ENCODE measurements around the gene MACF1. TPM values are rescaled to one million over a fixed set of nuclear protein-coding genes. Genes with fewer than 3 reads are reported as not detected.

The MACF1 gene
- polyA plus RNA-seq, 4 donors, result 181 to 293 (median 259) TPM

- no peak for DNase-seq (ENCODE audit: low read depth in 4 of 4, low spot score in 2 of 4)
Observed at GRCh38 chr1:39213511-39214002, 9.1 kb downstream of the MACF1 start.

- no peak for DNase-seq (ENCODE audit: low read depth in 4 of 4, low spot score in 2 of 4)
Observed at GRCh38 chr1:39214021-39214713, 9.7 kb downstream of the MACF1 start.

- DNase-seq (ENCODE audit: low read depth in 4 of 4, low spot score in 2 of 4), result no peak
Observed at GRCh38 chr1:39214714-39214997, 10.2 kb downstream of the MACF1 start.

- no peak for DNase-seq (ENCODE audit: low read depth in 4 of 4, low spot score in 2 of 4)
Observed at GRCh38 chr1:39214998-39215873, 10.7 kb downstream of the MACF1 start.

DNA sequence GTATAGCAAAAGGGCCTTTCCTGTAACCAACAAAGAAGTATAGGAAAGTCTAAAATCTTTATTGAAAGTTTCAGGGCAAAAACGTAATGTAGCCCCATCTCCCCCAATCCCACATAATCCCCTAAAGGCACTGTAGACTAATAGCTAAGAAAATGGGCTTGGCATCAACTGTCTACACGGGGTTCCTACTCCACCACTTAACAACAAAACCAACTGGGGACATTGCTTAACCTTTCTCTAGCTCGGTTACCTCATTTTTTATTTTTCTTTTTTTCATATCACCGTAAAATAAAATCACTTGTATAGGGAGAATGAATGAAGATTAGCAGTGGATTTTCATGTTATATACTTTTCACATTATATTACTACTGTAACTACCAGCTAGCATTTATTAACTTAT is 12.3 kb downstream of the MACF1 start:
- no peak for DNase-seq (ENCODE audit: low read depth in 4 of 4, low spot score in 2 of 4)

DNA sequence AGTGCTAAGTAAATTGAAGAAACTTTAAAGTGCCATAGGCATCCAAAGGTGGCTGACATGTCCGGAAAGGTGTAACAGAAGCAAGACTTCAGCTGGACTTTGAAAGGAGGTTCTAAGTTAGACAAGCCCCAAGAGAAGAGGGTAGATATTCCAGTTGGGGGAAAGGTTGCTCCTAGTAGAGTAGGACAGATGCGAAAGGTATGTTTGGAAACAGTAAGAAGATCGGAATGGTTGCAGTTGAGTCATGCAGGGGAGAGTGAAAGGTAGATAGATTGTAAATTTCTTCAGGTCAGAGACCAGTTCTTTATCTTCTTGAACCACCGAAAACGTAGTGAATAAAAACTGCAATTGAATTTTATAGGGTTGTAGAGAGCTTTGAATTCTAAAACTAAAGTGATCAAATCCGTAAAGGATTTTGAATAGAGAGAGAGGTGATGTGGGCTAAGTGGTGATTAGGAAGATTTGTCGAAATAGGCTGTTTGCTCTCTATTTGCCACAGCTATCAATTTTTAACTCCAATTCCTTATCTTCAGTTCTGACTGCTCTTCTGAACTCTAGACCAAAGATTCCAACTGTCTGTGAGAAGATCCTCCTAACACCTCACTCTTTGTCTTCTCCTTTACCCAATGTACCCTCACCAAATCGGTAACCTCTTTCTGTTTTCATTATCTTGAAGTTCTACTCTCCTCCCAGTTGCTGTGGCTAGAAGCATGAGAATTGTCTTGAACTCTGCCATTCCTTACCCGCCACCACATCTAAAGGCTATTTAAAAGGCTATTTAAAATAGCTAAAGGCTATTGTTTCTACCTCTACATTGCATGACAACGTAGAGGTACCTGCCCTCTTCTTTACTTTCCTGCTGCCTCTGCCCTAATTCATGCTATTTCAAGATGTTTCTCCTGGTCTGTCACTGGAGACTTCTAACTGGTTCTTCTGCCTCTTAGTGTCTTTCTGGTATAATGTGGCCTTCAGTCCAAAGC is 16.7 kb downstream of the MACF1 start:
- DNase-seq (ENCODE audit: low read depth in 4 of 4, low spot score in 2 of 4), result no peak

DNA sequence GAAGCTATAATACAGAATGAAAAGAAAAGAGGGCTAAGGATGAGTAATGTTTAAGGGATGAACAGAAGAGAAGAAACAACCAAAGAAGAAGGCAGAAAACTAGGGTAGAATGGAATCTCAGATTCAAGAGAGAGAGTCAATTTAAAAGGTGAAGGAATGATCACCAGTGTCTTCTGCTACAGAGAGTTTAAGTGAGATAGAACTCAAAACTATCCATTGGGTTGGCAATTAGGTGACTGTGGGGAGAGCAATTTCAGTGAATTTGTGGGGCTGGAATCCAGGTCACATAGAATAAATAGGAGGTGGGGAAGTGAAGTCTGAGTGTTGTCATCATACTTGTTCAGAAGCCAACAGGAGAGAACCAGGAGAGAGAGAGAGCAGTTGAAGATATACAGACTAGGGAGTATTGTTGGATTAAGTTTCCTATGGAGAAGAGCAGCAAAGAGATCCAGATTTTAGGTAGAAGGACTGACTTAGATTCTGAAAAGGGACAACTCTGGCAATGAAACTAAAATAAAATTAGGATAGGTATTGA is 19.9 kb downstream of the MACF1 start:
- DNase-seq (ENCODE audit: low read depth in 4 of 4, low spot score in 2 of 4), result no peak

GRCh38 chr1:39226836-39227235 is 22.3 kb downstream of the MACF1 start:
- no peak for DNase-seq (ENCODE audit: low read depth in 4 of 4, low spot score in 2 of 4)

DNA sequence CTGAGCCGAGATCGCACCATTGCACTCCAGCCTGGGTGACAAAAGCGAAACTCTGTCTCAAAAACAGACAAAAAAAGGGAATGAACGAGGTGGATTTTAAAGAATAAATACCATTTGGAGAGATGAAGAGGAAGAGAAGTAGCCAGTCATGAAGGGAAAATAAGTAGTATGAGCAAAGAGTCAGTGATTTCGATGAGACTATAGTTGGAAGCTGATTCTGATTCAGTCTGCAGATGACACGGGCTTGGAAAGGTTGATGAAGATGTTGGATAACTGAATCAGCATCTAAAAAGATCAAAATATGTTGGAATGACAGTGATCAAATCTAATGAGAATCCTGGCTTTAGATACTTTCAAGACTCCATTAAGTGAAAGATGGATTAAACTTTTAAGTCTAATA is 23.8 kb downstream of the MACF1 start:
- DNase-seq (ENCODE audit: low read depth in 4 of 4, low spot score in 2 of 4), result no peak

GRCh38 chr1:39229504-39229903 is 25.0 kb downstream of the MACF1 start:
- no peak for DNase-seq (ENCODE audit: low read depth in 4 of 4, low spot score in 2 of 4)

DNA sequence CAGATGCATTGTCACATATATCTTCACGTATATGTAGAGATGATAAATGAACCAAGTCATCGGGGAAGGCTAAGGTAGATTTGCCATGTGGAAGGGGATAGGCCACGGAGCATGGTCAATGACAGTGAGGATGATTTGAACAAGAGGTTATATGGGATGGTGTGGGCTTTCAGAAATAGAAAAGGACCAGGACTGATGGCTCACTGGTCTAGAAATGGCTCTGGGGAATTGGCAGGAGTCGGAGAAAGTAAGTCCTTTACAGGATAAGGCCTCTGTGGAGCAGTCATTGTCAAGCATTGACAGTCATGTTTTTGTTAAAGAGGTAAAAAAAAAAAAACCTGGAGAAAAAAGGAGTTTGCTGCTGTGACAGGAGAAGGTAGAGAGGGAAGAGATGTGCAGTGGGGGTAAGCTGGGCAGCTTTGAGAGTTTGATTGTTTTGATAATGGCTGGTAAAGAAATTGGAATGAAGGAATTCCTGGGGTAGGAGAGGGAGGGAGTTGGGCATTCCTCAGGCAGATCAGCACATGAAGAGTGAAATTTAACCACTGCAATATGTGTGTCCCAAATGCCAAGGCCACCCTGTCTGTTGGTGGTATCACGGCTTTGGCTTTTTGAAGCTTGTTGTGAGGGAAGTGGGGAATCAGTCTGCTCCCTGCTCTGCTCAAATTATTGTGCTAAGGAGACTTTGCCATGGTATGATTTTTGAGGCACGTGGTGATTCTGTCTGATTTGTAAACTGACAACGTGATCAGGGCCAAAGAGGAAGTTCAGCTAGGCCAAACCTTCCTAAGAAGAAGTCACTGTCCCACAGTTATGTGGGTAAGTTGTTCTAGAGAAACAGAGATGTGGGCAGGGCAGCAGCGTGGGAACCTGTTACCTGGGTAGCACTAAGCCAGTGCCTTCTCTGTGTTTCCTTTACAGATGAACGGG is 26.0 kb downstream of the MACF1 start:
- no peak for DNase-seq (ENCODE audit: low read depth in 4 of 4, low spot score in 2 of 4)

GRCh38 chr1:39236971-39237370 is 32.5 kb downstream of the MACF1 start:
- no peak for DNase-seq (ENCODE audit: low read depth in 4 of 4, low spot score in 2 of 4)

DNA sequence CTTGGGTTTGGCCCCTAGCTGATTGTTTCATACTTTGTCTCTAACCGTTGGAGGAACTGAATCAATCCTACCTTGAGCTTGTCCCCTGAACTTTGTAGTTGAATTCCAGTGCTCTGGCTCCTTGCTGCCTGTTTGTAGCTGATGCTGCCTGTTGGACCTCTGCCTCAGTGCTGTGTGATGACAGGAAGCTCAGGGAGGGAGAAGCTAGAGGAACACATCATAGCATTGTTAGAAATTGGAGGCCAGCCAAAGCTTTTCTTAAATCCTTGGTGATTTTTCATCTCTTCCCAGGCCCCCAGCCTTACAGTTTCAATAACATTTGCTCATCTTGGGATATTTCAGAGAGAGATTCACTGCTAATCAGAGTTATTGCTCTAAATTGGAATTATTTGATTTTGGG is 34.0 kb downstream of the MACF1 start:
- DNase-seq (ENCODE audit: low read depth in 4 of 4, low spot score in 2 of 4), result no peak

- no peak for DNase-seq (ENCODE audit: low read depth in 4 of 4, low spot score in 2 of 4)
Observed at GRCh38 chr1:39239968-39240367, 35.5 kb downstream of the MACF1 start.

- no peak for DNase-seq (ENCODE audit: low read depth in 4 of 4, low spot score in 2 of 4)
Observed at GRCh38 chr1:39243302-39243701, 38.8 kb downstream of the MACF1 start.

DNA sequence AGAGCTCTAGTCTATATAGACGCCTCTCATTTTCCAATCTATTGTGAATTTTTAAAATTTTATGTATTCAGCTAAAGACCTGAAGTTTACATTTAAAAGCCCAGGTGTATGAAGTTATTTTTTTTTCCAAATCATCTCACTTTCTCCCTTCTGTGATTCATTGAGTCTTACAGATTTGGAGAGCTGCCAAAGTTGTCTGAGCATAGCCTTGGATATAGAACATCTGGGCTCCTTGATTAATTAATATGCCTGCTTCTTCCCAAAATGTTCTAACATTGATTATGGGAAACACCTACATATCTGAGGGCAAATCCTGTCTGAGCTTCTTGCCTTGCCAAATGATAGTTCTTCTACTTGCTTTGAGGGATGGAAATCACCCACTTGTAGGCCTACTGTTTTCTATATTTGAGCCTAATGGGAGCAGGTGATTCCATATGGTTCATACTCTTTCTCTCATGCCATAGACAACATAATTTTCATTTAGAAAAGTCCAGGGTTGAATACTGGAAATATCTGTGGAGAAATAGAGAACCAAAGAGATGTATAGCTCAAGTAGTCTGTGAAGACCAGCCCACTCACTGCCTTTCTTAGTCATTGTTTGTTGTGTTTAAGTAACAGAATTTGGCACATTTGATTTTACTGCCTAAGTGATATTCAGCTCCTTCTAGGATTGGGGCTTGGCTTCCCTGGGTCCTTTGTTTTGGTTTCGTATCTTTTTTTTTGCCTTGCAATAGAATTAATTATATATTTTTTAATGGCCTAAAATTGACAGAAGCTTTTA is 46.2 kb downstream of the MACF1 start:
- DNase-seq (ENCODE audit: low read depth in 4 of 4, low spot score in 2 of 4), result no peak

DNA sequence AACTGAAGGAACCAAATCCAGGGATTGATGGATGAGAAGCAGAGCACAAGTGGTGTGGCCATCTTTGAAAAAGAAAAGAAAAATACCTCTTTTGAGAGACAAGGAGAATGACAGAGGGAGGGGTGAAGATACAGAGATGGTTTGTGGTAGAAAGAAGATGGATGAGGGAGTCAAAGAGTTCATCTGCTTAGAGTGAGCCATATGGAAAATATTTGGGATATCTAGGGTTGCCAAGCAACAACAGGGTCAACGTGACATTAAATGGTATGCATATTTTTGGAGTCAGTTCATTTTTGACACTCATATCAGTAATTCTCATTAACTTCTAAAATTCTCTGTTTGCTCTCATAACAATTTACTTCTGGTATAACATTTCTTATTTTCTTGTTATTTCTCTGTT is 50.7 kb downstream of the MACF1 start:
- DNase-seq (ENCODE audit: low read depth in 4 of 4, low spot score in 2 of 4), result no peak

- DNase-seq (ENCODE audit: low read depth in 4 of 4, low spot score in 2 of 4), result peak in 1 of 4 donors; percentile 52
Observed at GRCh38 chr1:39258146-39258924, 53.8 kb downstream of the MACF1 start.
